HepG2 (cell line): ENCODE data around the gene C11orf86. TPM values are rescaled to one million over a fixed set of nuclear protein-coding genes. Genes with fewer than 3 reads are reported as not detected.

Source experiments
- ATF7-NPFF ChIP-seq: sonication (generic); formaldehyde crosslinking; IDR thresholded peaks from 2 replicates; pipeline ENCODE4 v1.8.1; 2023; ENCODE audit warnings: mild to moderate bottlenecking, low read depth, missing genetic modification reagents, moderate library complexity
- HNF4A ChIP-seq: sonication (generic); formaldehyde crosslinking; IDR thresholded peaks from 2 replicates; pipeline ENCODE4 v1.4.0; 2020; ENCODE audit warnings: missing genetic modification reagents
- MBD4 ChIP-seq: IDR thresholded peaks from 2 replicates; pipeline ENCODE4 v1.6.1; 2012; ENCODE audit warnings: low read length, inconsistent platforms, borderline replicate concordance
- PRPF4 ChIP-seq: fragments of 200-400 bp; formaldehyde crosslinking; IDR thresholded peaks from 2 replicates; pipeline ENCODE4 v1.6.1; 2016; ENCODE audit warnings: low read length, low read depth; ENCODE audit not compliant: poor library complexity, severe bottlenecking
- SALL1 ChIP-seq: sonication (generic); formaldehyde crosslinking; IDR thresholded peaks from 2 replicates; pipeline ENCODE4 v1.8.0; 2022; ENCODE audit warnings: mild to moderate bottlenecking, missing genetic modification reagents
- SIX4 ChIP-seq: sonication (generic); formaldehyde crosslinking; IDR thresholded peaks from 2 replicates; pipeline ENCODE4 v1.4.0; 2020; ENCODE audit warnings: missing genetic modification reagents
- ZFP37 ChIP-seq: sonication (generic); formaldehyde crosslinking; IDR thresholded peaks from 2 replicates; pipeline ENCODE4 v1.4.0; 2020; ENCODE audit warnings: missing genetic modification reagents, borderline replicate concordance
- ZNF160 ChIP-seq: sonication (generic); formaldehyde crosslinking; IDR thresholded peaks from 2 replicates; pipeline ENCODE4 v1.8.0; 2022; ENCODE audit warnings: mild to moderate bottlenecking, inconsistent platforms, missing genetic modification reagents
- ZNF549 ChIP-seq: sonication (generic); formaldehyde crosslinking; IDR thresholded peaks from 2 replicates; pipeline ENCODE4 v1.5.0; 2020; ENCODE audit warnings: missing genetic modification reagents
- ZNF674 ChIP-seq: sonication (generic); formaldehyde crosslinking; IDR thresholded peaks from 2 replicates; pipeline ENCODE4 v1.5.0; 2020; ENCODE audit warnings: low read depth, mild to moderate bottlenecking, missing genetic modification reagents
- ZNF891 ChIP-seq: sonication (generic); formaldehyde crosslinking; IDR thresholded peaks from 2 replicates; pipeline ENCODE4 v1.5.0; 2020; ENCODE audit warnings: mild to moderate bottlenecking, missing genetic modification reagents
- polyA plus RNA-seq, 8 experiments: library from polyadenylated mRNA; depleted of rRNA in 3 of 8; stranded (reverse) in 7 of 8; unstranded in 1 of 8; fragments of >200 nt; fragmentation: Illumina TruSeq in 4 of 8; extraction: Trizol in 4 of 8; gene quantifications; 2 replicates each; pipeline versions ENCODE4 v1.2.1 to v1.2.3, GENCODE V29; 2011 to 2016; ENCODE audit warnings: low read depth in 4 of 8, missing spikeins in 1 of 8, mixed read lengths in 1 of 8; ENCODE audit not compliant: insufficient read depth in 1 of 8
- total RNA-seq, 5 experiments: library from RNA; depleted of rRNA; stranded (reverse); fragments of >200 nt; fragmentation: Illumina TruSeq; extraction: Trizol; gene quantifications; 2 replicates each; pipeline ENCODE4 v1.2.3, GENCODE V29; 2016; ENCODE audit warnings: low read depth in 1 of 5
- TF ChIP-seq, protein P1 (sequence below): sonication (generic); formaldehyde crosslinking; IDR thresholded peaks from 2 replicates; pipeline ENCODE4 v1.4.0; 2020; ENCODE audit warnings: missing genetic modification reagents, borderline replicate concordance

The C11orf86 gene
- total and polyA plus RNA-seq, 2 of the 13 experiments (the other 11 are each of a cell fraction or from before 2014, with no cell fraction given) = 0.11 to 0.18 TPM

GRCh38 chr11:66976028-66976467, 944 bp downstream of the C11orf86 start (continued):
- TF ChIP-seq SIX4 (CRISPR knock-in tag) (no peak), ZNF674 (CRISPR knock-in tag) (no peak), HNF4A (CRISPR knock-in tag) (peak; percentile 24; the same call in 1 of the 2 replicates), SALL1 (CRISPR knock-in tag) (no peak; the same call in 1 of the 2 replicates), PRPF4 (no peak), MBD4 (no peak), ZFP37 (CRISPR knock-in tag) (no peak), ATF7-NPFF (CRISPR knock-in tag) (0 out of 2 replicates have a peak, but pooled peaks have one; percentile 27), ZNF549 (CRISPR knock-in tag) (no peak), ZNF891 (CRISPR knock-in tag) (peak; percentile 60; the same call in 1 of the 2 replicates), ZNF160 (CRISPR knock-in tag) (no peak)
- TF ChIP-seq, protein P1, sequence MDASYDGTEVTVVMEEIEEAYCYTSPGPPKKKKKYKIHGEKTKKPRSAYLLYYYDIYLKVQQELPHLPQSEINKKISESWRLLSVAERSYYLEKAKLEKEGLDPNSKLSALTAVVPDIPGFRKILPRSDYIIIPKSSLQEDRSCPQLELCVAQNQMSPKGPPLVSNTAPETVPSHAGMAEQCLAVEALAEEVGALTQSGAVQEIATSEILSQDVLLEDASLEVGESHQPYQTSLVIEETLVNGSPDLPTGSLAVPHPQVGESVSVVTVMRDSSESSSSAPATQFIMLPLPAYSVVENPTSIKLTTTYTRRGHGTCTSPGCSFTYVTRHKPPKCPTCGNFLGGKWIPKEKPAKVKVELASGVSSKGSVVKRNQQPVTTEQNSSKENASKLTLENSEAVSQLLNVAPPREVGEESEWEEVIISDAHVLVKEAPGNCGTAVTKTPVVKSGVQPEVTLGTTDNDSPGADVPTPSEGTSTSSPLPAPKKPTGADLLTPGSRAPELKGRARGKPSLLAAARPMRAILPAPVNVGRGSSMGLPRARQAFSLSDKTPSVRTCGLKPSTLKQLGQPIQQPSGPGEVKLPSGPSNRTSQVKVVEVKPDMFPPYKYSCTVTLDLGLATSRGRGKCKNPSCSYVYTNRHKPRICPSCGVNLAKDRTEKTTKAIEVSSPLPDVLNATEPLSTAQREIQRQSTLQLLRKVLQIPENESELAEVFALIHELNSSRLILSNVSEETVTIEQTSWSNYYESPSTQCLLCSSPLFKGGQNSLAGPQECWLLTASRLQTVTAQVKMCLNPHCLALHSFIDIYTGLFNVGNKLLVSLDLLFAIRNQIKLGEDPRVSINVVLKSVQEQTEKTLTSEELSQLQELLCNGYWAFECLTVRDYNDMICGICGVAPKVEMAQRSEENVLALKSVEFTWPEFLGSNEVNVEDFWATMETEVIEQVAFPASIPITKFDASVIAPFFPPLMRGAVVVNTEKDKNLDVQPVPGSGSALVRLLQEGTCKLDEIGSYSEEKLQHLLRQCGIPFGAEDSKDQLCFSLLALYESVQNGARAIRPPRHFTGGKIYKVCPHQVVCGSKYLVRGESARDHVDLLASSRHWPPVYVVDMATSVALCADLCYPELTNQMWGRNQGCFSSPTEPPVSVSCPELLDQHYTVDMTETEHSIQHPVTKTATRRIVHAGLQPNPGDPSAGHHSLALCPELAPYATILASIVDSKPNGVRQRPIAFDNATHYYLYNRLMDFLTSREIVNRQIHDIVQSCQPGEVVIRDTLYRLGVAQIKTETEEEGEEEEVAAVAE (CRISPR knock-in tag) = no peak
